ENCODE results near the gene STK25.

STK25 gene

DNA sequence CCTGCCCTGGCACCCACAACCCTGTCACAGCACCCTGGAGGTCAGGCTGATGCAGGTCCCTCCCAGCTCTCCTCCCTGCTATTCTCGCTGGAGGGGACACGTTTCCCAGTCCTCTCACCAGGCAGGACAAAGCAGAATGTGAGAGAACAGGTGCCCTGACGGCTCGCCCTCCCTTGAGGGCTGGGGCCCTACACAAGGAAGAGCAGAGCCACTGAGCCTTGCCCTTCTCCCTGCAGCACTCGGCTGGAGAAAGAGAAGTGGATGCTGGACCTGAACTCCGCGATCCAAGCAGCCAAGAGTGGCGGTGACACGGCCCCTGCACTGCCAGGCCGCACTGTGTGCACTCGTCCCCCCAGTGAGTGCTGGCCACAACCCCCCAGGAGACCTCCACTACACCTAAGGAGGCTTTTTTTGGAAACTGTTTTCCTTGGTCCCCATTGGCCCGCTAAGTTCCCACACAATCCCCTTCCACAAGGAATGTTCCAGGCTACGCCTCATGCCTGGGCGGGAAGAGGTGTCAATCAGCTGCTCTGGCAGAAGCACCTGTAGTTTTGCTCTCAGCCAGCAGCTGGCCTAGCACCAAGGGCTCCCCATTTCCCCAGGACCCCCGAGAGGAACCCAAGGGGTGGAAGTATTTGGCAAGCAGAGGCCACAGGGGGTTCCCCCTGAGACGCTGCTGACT, 17.4 kb downstream of the STK25 start:
- Histone ChIP-seq H3K4me1 (peaks cover 13% of the 10 kb centered on the region), H2AFZ (no peak overlapping the region), H3K36me3 (ENCODE audit: control insufficient read depth, insufficient read depth, low read length) (no peaks in the 10 kb centered on the region), H3K4me2 (ENCODE audit: low read length) (no peak overlapping the region), H3K9ac (no peak overlapping the region), H3K4me3 (ENCODE audit: low read depth, low read length) (no peak overlapping the region), H3K9me3 (ENCODE audit: control insufficient read depth, low read length) (no peaks in the 10 kb centered on the region), H3K27me3 (ENCODE audit: control insufficient read depth, insufficient read depth, low read length) (no peaks in the 10 kb centered on the region), H3K27ac (peak overlapping the region; percentile 6), H3K79me2 (no peaks in the 10 kb centered on the region)
- TF ChIP-seq CTCF (IDR thresholded peaks at IDR 0.05) = no peak

- Histone ChIP-seq H3K27me3 (ENCODE audit: control insufficient read depth, insufficient read depth, low read length) (no peaks in the 10 kb centered on the region), H3K4me2 (ENCODE audit: low read length) (no peak overlapping the region), H2AFZ (no peak overlapping the region), H3K79me2 (no peaks in the 10 kb centered on the region), H3K9ac (no peak overlapping the region), H3K4me3 (ENCODE audit: low read depth, low read length) (no peak overlapping the region), H3K27ac (peak overlapping the region; percentile 6), H3K36me3 (ENCODE audit: control insufficient read depth, insufficient read depth, low read length) (no peaks in the 10 kb centered on the region), H3K9me3 (ENCODE audit: control insufficient read depth, low read length) (no peaks in the 10 kb centered on the region), H3K4me1 (peaks cover 13% of the 10 kb centered on the region)
- no peak for TF ChIP-seq CTCF (IDR thresholded peaks at IDR 0.05)
Measured at GRCh38 chr2:241489733-241490680, 18.4 kb downstream of the STK25 start.

DNA sequence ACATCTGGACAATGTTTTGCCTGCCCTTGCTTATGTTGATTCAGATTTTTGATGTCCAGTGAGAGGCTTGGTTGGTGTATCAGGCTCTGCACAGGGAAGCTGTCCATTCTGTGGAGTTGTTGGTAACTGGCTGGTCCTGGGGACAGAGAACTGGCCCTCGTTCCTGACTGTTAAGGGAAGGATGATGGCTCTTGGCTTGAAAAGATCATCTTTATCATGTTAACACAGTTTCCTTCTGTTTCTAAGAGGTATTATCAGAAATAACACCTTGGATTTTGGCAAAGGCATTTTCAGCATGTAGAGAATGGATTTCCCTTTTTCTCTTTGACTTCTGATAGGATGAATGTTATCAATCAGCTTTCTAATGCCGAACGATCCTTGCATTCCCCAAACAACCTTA, 19.3 kb downstream of the STK25 start:
- no peaks in the 10 kb centered on the region for H3K36me3 ChIP-seq (ENCODE audit: control insufficient read depth, insufficient read depth, low read length)
- H3K27ac ChIP-seq = no peak overlapping the region

DNA sequence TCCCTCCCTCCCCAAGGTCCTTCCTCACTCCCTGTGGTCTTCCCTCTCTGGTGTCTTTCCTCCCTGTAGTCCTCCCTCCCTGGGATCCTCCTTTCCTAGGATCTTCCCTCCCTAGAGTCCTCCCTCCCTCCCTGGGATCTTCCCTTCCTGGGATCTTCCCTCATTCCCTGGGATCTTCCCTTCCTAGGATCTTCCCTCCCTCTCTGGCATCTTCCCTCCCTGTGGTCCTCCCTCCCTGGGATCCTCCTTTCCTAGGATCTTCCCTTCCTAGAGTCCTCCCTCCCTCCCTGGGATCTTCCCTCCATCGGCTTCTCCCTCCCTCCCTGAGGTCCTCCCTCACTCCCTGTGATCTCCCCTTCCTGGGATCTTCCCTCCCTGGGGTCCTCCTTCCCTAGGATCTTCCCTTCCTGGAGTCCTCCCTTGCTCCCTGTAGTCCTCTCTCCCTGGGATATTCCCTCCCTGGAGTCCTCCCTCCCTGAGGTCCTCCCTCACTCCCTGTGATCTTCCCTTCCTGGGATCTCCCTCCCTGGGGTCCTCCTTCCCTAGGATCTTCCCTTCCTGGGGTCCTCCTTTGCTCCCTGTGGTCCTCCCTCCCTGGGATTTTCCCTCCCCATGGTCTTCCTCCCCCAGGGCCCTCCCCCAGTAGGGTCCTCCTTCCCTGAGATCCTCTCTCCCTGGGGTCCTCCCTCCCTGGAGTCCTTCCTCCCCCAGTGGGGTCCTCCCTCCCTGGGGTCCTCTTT, 23.0 kb downstream of the STK25 start:
- H3K27me3 ChIP-seq (ENCODE audit: control insufficient read depth, insufficient read depth, low read length) = no peaks in the 10 kb centered on the region
- H3K9ac ChIP-seq = no peak overlapping the region
- no peaks in the 10 kb centered on the region for H3K9me3 ChIP-seq (ENCODE audit: control insufficient read depth, low read length)
- no peak overlapping the region for H3K4me2 ChIP-seq (ENCODE audit: low read length)
- H3K27ac ChIP-seq = no peak overlapping the region
- H2AFZ ChIP-seq = no peak overlapping the region
- H3K4me1 ChIP-seq = peaks cover 8% of the 10 kb centered on the region
- no peak overlapping the region for H3K4me3 ChIP-seq (ENCODE audit: low read depth, low read length)
- TF ChIP-seq CTCF (IDR thresholded peaks at IDR 0.05) = no peak
- H3K36me3 ChIP-seq (ENCODE audit: control insufficient read depth, insufficient read depth, low read length) = no peaks in the 10 kb centered on the region
- H3K79me2 ChIP-seq = no peaks in the 10 kb centered on the region

More for the DNA sequence above, 19.3 kb downstream of the STK25 start:
- peaks cover 13% of the 10 kb centered on the region for H3K4me1 ChIP-seq
- H3K79me2 ChIP-seq = no peaks in the 10 kb centered on the region
- no peak overlapping the region for H3K9ac ChIP-seq
- no peak overlapping the region for H3K4me3 ChIP-seq (ENCODE audit: low read depth, low read length)
- TF ChIP-seq CTCF (IDR thresholded peaks at IDR 0.05) = no peak
- H3K4me2 ChIP-seq (ENCODE audit: low read length) = no peak overlapping the region
- H2AFZ ChIP-seq = no peak overlapping the region
- H3K9me3 ChIP-seq (ENCODE audit: control insufficient read depth, low read length) = no peaks in the 10 kb centered on the region
- H3K27me3 ChIP-seq (ENCODE audit: control insufficient read depth, insufficient read depth, low read length) = no peaks in the 10 kb centered on the region

All from parathyroid adenoma (tissue), 2 donors.